ENCODE data around the gene UNC93B1. TPM values are rescaled to one million over a fixed set of nuclear protein-coding genes. Genes with fewer than 3 reads are reported as not detected.

Gene UNC93B1
- total and polyA plus RNA-seq, 2 donors (not counting 1 experiment from before 2014, with no cell fraction given): 15.7 to 20.0 TPM

GRCh38 chr11:68044145-68044813 is 40.4 kb upstream of the UNC93B1 start:
- no peak overlapping the region for H3K27ac ChIP-seq (ENCODE audit: insufficient read depth, low read length)
- no peak overlapping the region for H3K9ac ChIP-seq (ENCODE audit: insufficient read depth, low read length)
- no peaks in the 10 kb centered on the region for H4K20me1 ChIP-seq (ENCODE audit: control insufficient read depth, extremely low read depth, insufficient read depth, low read length)
- peaks cover 41% of the 10 kb centered on the region for H3K36me3 ChIP-seq (ENCODE audit: control insufficient read depth, insufficient read depth, low read length)
- no peaks in the 10 kb centered on the region for H3K27me3 ChIP-seq (ENCODE audit: control insufficient read depth, insufficient read depth, low read length)
- no peak overlapping the region for H3K4me3 ChIP-seq (replicated peaks in 1 of 4; ENCODE audit: control extremely low read depth in 1 of 4, insufficient read depth in 1 of 4, low read depth in 3 of 4, low read length in 4 of 4)
- no peak for DNase-seq (ENCODE audit: low read depth in 2 of 2)
- TF ChIP-seq EZH2 (IDR thresholded peaks at IDR 0.05; ENCODE audit: low read length, missing control alignments) (no peak), CTCF (conservative IDR thresholded peaks at IDR 0.05 in 1 of 2, IDR thresholded peaks at IDR 0.05 in 1 of 2; ENCODE audit: low read depth in 1 of 2, low read length in 2 of 2) (no peak)
- no peak overlapping the region for H3K4me2 ChIP-seq (ENCODE audit: extremely low read depth, insufficient read depth, low read length)
- no peak overlapping the region for H2AFZ ChIP-seq (ENCODE audit: low read length)
- H3K79me2 ChIP-seq (ENCODE audit: control insufficient read depth, insufficient read depth, low read length): peaks cover 22% of the 10 kb centered on the region
- no peaks in the 10 kb centered on the region for H3K9me3 ChIP-seq (ENCODE audit: control insufficient read depth, insufficient read depth, low read depth, low read length)
- peaks cover 2% of the 10 kb centered on the region for H3K4me1 ChIP-seq (ENCODE audit: control insufficient read depth, extremely low read depth, insufficient read depth, low read length)

GRCh38 chr11:68043349-68044144 is 39.6 kb upstream of the UNC93B1 start:
- no peak overlapping the region for H3K4me3 ChIP-seq (replicated peaks in 1 of 4; ENCODE audit: control extremely low read depth in 1 of 4, insufficient read depth in 1 of 4, low read depth in 3 of 4, low read length in 4 of 4)
- no peaks in the 10 kb centered on the region for H4K20me1 ChIP-seq (ENCODE audit: control insufficient read depth, extremely low read depth, insufficient read depth, low read length)
- no peaks in the 10 kb centered on the region for H3K27me3 ChIP-seq (ENCODE audit: control insufficient read depth, insufficient read depth, low read length)
- no peak overlapping the region for H2AFZ ChIP-seq (ENCODE audit: low read length)
- TF ChIP-seq CTCF (conservative IDR thresholded peaks at IDR 0.05 in 1 of 2, IDR thresholded peaks at IDR 0.05 in 1 of 2; ENCODE audit: low read depth in 1 of 2, low read length in 2 of 2) (no peak), EZH2 (IDR thresholded peaks at IDR 0.05; ENCODE audit: low read length, missing control alignments) (no peak)
- H3K4me2 ChIP-seq (ENCODE audit: extremely low read depth, insufficient read depth, low read length): no peak overlapping the region
- H3K36me3 ChIP-seq (ENCODE audit: control insufficient read depth, insufficient read depth, low read length): peaks cover 34% of the 10 kb centered on the region
- no peak overlapping the region for H3K9ac ChIP-seq (ENCODE audit: insufficient read depth, low read length)
- no peak overlapping the region for H3K27ac ChIP-seq (ENCODE audit: insufficient read depth, low read length)
- no peaks in the 10 kb centered on the region for H3K9me3 ChIP-seq (ENCODE audit: control insufficient read depth, insufficient read depth, low read depth, low read length)
- H3K4me1 ChIP-seq (ENCODE audit: control insufficient read depth, extremely low read depth, insufficient read depth, low read length): peaks cover 3% of the 10 kb centered on the region
- H3K79me2 ChIP-seq (ENCODE audit: control insufficient read depth, insufficient read depth, low read length): peaks cover 26% of the 10 kb centered on the region
- DNase-seq (ENCODE audit: low read depth in 2 of 2): peak; percentile 47 to 70

GRCh38 chr11:68043029-68043348 is 39.1 kb upstream of the UNC93B1 start:
- H3K36me3 ChIP-seq (ENCODE audit: control insufficient read depth, insufficient read depth, low read length): peaks cover 32% of the 10 kb centered on the region
- no peak overlapping the region for H2AFZ ChIP-seq (ENCODE audit: low read length)

More at GRCh38 chr11:68043029-68043348, 39.1 kb upstream of the UNC93B1 start:
- H4K20me1 ChIP-seq (ENCODE audit: control insufficient read depth, extremely low read depth, insufficient read depth, low read length): no peaks in the 10 kb centered on the region
- no peak overlapping the region for H3K9ac ChIP-seq (ENCODE audit: insufficient read depth, low read length)
- no peak for DNase-seq (ENCODE audit: low read depth in 2 of 2)
- H3K4me3 ChIP-seq (replicated peaks in 1 of 4; ENCODE audit: control extremely low read depth in 1 of 4, insufficient read depth in 1 of 4, low read depth in 3 of 4, low read length in 4 of 4): no peak overlapping the region
- H3K27me3 ChIP-seq (ENCODE audit: control insufficient read depth, insufficient read depth, low read length): no peaks in the 10 kb centered on the region
- H3K9me3 ChIP-seq (ENCODE audit: control insufficient read depth, insufficient read depth, low read depth, low read length): no peaks in the 10 kb centered on the region
- peaks cover 8% of the 10 kb centered on the region for H3K4me1 ChIP-seq (ENCODE audit: control insufficient read depth, extremely low read depth, insufficient read depth, low read length)
- no peak for TF ChIP-seq CTCF (conservative IDR thresholded peaks at IDR 0.05 in 1 of 2, IDR thresholded peaks at IDR 0.05 in 1 of 2; ENCODE audit: low read depth in 1 of 2, low read length in 2 of 2)
- no peak overlapping the region for H3K4me2 ChIP-seq (ENCODE audit: extremely low read depth, insufficient read depth, low read length)
- peaks cover 26% of the 10 kb centered on the region for H3K79me2 ChIP-seq (ENCODE audit: control insufficient read depth, insufficient read depth, low read length)
- no peak overlapping the region for H3K27ac ChIP-seq (ENCODE audit: insufficient read depth, low read length)

Measured in fibroblast of lung (primary cell).